DMS 273 (cell line): Measurements from ENCODE around the gene MISFA.
"Not testable (repeated sequence)": the region's sequence is repeated elsewhere in the genome, so short reads cannot be mapped to it uniquely, and the experiment has no call there.

ENCODE experiments used
- DNase-seq: peaks from one replicate; lab custom pipeline; 2025; ENCODE audit not compliant: unreplicated experiment; lab: John Stamatoyannopoulos, UW

Gene MISFA

DNA sequence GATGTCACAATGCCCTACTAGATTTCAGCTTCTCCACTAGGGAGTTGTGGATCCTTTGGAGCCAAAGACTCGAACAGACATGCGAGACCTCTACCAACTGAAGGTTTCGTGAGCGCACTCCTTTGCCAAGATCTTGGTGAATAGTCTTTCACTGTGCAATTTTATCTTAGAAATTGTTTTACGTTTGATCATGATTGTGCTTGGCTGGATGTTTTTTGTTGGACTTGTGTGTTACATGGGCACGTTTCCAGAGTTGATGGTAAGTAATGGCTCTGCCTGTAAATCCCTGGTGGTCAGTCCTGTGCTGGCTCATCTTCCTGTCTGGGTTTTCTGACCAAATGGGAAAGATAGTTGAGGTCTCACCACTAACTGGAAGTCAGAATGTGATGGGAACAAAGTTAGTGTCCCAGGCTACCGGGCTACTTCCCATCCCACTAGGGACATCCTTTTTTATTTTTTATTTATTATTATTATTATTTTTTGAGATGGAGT lies at the start of gene MISFA:
Gene MISFA, plus strand, starts transcription at position 51 of the 492 bp plus-strand sequence. Its CDS starts 140 bp downstream, at position 191.
- peak; percentile 21 for DNase-seq

DNA sequence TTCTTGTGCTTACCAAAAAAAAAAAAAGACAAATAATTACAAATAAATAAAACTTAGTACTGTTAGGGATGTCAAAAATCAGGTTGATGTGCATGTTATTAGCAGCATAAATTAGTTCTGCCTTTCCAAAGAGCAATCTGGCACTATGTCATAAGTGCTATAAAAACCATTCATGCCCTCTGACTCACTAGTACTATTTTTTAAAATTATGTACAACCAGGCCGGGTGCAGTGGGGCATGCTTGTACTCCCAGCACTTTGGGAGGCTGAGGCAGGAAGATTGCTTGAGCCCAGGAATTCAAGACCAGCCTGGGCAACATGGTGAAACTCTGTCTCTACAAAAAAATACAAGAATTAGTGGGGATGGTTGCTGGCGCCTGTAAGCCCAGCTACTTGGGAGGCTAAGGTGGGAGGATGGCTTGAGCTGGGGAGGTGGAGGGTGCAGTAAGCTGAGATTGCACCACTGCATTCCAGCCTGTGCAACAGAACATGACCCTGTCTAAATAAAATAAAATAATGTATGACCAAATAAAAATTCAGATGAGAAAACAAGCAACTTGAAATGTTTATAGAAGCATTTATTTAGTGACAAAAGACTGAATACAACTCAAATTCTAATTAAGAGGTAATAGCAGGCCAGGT lies 36.4 kb upstream of the MISFA start:
- DNase-seq, result no peak

DNA sequence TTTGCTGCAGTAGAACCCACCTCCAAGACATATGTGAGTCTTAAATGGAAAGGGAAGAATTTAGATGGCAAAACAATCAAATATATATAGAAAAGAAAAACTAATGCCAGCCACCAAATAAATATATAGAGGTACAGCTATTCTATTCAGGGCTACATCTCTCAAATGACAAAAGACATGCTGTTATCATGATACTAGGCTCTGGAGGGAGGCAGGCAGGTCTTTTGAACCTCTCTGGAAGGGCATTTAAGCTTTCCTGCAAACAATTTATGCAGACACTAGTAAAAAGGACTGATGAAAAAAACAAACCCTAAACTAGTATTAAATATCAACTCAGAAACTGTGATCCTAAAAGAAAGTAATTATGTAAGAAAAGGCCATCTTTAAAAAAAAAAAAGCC lies 35.4 kb upstream of the MISFA start:
- no peak for DNase-seq

DNA sequence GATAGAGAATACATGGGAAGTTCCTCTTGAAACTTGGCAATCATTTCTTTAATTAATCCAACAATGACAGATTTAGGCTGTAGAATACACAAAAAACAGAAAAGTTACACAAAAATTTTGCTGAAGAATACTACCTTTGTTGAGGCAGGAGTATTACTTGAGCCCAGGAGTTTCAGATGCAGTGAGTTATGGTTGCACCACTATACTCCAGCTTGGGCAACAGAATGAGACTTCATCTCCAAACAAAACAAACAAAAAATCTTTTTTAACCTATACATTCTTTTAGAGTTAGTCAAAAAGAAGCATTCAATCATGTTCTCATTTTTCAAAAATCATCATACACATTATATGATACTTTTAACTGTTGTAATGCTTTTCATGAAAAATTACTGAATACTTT lies 33.2 kb upstream of the MISFA start:
- no peak for DNase-seq

DNA sequence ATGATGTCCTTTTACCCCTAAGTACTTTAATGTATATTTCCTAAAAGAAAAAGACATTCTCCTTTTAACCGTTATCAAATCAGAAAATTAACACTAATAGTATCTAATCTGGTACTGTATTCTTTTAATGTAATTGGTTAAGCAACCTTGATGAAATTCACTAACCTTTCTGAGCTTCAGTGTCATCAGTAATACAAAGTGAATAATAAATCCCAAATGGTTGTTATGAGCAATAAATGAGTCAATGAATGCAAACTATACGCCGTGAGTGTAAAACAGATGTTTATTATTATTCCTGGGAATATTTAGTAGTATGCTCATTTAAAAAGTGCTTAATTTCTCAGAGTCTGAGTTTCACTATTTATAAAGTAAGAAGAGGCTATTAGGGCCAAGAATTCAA lies 32.5 kb upstream of the MISFA start:
- DNase-seq, result no peak

DNA sequence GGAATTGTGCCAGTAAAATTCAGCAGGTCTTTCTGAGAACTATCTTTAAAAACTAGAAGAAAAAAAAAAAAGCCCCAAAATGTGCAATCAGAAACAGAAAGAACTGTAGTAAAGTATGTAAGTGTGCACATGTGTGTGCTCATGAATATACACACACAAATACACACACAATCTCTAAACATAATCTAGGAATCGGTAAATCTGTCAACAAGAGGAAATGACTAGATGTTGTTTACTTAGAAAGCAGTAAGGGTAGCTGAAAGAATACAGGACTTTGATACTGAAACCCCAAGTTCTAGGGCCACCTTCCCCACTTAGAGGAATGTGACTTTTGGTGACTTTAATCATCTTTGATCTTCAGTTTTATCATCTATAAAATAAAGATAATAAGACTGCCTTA lies 24.2 kb upstream of the MISFA start:
- no peak for DNase-seq

DNA sequence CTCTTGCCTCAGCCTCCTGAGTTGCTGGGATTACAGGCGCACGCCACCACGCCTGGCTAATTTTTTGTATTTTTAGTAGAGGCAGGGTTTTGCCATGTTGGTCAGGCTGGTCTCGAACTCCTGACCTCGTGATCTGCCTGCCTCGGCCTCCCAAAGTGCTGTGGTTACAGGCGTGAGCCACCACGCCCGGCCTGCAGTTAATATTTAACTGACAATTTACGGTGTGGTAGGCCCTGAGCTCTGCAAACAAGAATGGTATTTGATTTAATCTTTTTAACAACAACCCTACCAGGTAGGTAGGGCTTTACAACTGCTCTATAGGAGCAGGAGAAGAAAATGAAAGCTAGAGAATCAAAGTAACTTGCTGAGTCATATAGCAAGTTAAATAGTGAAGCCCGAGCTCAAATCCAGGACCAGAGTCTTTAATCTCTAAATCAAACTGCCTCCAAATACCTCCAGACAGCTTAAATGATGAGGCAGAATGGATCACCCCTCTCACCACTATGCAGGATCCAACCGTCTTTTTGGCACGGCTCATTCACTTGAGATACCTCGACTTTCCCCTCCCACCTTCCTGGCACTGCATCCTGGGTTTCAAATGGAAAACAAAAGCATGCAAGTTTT lies 20.5 kb upstream of the MISFA start:
- no peak for DNase-seq

DNA sequence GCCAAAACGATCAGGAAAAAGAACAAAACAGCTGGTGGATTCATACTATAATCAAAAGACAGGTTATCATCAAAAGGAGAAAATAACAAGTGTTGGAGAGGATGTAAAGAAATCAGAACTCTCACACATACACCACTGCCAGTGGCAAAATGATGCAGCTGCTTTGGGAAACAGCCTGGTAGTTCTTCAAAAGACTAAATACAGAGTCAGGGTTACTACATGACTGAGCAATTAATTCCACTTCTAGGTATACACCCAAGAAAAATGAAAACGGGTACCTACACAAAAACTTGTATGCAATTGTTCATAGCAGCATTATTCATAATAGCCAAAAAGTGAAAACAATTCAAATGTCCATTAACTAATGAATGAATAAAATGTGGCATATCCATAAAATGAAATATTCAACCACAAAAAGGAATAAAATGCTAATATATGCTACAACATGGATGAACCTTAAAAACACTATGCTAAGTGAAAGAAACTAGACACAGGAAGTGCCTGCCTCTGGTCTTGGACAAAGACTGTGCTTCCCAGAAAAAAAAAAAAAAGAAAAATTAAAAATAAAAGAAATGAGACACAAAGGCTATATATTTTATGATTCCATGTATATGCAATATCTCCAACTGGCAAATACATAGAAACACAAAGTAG lies 19.3 kb upstream of the MISFA start:
- DNase-seq, result no peak

DNA sequence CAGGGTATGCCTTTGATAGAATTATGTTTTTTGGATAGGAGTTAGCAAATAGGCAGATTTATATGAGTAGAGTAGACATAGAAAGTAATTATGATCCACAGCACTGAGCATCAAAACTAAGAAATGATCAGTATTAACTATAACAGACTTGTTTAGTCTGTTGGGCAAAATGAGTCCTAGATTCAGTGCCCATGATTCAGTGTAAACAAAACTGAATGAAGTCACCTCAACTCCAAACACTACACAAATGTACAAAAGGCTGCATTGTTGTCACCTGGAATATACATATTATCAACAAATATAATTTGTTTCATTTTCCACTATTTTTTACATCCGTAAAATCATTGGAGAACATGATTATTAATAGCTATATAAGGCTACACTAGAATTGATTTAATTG lies 17.8 kb upstream of the MISFA start:
- DNase-seq, result no peak

DNA sequence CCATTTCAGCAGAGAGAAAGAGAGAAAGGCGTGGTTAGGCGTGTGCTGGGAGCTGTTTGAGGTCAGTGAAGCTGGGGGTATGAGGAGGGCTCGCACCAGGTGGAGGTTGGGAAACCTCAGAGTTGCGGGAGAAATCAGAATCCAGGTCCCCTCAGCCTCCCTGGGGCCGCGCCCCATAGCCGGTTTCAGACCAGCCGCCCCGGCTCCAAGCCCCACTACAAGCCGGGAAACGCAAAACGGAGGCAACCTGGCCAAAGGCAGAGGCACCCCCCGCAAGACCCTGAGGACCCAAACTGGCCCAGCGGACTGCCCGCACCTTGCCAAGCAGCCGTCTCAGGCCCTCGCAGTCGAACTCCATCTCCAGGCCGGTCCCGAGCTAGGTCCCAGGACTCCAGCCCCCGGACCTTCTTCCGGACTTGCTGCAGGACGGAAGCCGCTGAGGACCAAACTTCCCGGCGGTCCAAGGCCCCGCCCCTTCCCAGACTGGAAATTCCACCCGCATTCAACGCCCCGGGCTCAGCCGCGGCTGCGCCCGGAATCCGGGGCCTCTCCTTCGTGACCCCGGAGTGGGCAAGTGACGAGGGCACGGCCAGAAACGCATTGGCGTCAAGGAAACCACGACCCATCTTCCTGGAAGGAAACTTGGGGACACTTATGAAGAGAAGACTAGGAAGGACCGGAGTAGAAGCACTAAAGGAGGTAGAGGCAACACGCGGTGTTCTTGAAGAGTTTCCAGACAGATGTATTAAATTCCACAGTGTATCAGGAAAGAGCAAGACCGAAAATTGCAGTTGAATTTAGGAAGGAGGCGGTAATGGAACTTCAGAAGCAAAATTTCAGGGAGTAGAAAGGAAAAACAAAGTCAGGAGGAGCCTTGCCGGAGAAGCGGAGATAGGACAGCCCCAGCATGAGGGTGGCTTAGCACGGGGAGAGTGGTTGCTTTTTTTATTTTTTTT lies 11.0 kb upstream of the MISFA start, which contains the start of gene UEVLD:
Gene UEVLD, minus strand, starts transcription at position 438 of the 956 bp plus-strand sequence. Its CDS starts 80 bp downstream, at position 358.
- peak; percentile 89 for DNase-seq

DNA sequence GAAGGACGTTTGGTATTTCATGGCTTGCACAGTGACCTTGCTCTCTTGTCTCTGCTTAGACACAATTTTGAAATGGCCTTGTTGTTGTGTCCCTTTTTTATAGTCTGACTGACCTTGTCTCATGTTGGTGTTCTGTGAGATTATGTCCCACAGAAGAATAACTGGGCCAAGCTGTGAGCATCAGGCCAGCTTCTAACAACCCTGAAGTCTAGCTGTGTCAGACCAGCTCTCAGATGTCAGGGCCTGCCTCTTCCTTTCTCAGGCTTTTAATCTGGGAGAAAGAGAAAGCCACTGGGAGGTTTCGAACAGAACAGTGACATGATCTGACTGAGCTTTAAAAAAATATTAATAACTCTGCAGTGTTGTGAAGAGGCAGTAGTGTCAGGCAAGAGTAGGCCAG lies 9.0 kb upstream of the MISFA start:
- no peak for DNase-seq

DNA sequence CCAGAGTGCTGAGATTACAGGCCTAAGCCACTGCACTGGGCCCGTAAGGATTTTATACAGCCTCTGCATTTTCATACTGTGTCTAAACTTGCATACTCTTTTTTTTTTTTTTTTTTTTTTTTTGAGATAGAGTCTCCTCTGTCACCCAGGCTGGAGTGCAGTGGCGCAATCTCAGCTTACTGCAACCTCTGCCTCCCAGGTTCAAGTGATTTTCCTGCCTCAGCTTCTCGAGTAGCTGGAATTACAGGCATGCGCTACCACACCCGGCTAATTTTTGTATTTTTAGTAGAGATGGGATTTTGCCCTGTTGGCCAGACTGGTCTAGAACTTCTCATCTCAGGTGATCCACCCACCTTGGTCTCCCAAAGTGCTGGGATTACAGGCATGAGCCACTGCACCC lies 5.5 kb upstream of the MISFA start:
- DNase-seq, result not testable (repeated sequence)

DNA sequence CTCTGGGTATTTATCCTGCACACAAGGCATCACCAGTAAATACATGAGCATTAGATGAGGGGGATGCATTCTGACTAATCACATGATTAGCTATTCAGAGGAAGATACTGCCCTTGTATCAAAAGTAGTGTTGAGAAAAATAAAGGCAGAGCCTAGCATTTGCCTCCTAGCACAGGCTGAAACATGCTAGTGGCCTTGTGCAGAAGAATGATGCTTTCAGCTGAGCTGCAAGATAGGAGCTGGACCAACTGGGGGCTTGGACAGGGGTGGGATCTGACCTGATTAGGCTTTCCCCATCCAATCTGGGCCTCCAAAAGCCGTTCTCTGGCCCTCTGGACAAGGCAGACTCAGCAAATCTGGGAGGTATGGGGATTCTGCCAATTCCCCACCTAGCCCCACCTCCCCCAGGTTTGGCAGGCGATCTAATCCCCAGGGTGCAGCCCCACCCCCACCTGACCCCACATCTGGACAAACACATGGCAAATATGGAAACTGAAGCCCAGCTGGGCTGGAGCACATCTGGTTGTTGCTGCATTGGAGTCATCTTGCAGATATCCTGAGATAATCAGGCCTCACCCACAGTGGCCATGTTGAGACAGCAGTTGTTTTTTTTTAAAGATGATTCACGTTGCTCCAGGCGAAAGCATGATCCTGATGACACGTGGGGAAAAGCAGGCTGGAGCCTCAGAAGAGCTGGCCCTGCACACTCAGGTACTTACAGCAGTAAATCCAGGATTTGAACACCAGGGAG lies 4.4 kb upstream of the MISFA start:
- DNase-seq, result no peak

DNA sequence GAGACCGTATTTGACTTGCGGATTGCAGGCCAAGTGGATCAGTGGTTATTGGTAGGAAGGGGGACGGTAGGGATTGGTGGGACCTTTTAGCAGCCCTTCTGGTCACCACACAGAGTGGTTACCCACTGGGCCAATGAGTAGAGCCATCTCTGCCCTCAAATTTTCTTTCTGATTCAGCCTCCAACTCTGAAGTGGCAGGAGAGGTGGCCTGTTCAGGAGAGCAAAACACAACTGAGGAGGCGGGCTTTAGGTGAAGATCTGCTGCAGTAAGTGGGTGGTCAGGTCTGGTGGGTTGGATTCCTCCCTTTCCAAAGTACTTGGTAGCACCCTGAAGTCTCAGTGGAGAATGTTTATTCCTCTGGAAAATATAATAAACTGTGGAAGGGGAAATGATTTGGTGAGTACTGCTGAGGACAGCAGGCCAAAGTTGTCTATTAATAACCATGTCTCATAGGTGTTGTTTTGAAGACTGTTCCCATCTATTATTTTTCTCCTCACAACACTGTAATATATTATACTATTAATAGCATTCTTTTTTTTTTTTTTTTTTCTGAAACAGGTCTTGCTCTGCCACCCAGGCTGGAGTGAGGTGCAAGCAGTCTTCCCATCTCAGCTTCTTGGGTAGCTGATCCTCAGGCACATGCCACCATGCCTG lies 1.5 kb downstream of the MISFA start:
- no peak for DNase-seq

DNA sequence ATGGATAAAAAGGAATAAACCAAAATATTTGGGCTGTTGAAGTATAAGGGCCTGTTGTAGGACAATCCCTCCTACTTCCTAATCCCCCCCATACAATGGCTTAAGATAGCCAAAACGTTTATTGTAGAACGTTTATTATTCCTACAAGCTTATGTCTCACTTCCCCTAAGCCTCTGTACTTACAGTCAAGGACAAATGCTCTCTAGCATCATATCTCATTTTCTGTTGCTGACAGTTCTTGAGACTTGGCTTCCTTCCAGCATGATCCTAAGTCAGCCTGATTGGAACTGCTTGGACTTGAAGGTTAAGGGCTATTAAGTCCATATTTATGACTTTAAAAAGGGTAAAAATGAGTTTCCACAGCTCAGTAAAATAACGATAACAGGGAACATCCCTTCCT lies 8.8 kb downstream of the MISFA start:
- peak; percentile 4 for DNase-seq

DNA sequence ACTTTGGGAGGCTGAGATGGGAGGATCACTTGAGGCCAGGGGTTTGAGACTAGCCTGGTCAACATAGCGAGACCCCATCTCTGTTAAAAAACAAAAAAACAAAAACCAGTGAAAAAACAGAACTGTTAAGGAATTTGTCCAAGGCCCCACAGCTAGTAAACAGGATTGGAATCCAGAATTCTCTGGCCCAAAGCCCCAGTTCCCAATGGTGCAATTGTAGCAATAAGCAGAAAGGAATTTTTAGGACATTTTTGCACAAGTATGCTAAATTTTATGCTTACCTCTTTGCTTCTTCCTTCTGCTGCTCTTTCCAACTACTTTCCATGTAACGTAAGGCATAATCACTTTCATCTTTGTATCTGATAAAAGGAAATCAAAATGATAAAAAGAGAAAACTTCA lies 11.6 kb downstream of the MISFA start:
- DNase-seq, result no peak

DNA sequence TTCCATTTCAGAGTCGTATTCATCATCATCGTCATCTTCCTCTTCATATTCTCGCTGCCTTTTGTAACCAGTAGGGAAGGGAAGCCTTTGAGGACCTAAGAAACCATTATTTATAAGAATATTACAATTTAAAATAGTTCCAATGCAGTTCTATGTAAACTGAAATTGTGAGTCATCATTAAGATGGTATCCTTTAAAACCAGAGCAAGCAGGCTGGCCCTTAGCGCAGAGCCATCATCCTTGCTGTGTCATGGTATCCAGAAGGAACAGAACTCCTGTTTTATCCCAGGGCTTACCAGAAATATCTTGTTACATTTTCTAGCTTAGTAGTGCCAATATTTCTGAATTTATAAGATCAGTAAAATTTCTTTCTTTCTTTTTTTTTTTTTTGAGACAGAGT lies 12.8 kb downstream of the MISFA start:
- no peak for DNase-seq

DNA sequence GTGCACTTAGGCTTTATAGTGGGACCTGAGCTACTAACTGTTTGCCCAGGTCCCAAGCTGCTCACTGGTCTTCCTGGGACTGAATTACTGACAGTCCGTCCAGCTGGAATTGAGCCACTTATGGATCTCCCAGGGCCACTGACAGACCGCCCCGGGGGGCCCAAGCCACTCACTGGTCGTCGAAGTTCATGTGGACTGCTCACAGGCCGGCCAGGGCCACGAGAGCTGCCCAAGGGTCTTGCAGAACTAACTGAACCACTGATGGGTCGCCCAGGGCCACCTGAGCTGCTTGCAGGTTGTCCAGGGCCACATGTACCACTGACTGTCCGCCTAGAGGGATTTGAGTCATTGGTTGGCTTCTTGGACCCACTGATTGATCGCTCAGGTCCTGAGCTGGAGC lies 15.1 kb downstream of the MISFA start:
- DNase-seq, result no peak

DNA sequence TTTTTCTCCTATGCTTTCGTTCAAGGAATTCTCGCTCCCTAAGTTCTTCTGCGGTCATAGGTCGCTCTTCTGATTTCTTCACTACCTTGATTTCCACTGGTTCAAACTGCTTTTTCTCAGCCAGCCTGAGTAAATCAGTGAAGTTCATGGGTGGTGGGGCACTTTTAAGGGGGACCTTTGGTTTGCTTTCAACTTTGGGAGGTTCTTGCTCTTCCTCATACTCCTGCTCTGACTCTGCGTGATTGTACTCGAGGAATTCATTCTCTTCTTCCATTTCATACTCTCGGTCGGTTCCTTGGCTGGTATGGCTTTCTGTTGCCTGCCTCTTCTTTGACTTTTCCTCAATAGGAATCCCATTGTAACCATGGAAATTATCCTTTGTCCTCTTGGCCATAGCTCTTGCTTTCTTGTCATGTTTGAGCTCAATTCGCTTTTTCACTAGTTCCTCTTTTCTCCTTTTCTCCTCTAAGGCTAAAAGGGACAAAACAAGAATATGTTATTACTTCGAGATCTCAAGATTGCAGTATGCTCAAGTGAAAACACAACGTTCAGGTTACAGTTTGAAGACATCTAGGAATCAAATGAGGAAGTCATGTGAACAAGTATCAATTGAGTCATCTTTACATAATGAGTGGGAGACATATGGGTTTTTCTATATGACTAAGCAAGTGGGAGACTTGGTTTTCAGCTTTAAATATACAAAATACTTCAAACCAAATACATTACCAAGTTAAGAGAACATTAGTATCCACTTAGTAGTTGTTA lies 16.2 kb downstream of the MISFA start:
- no peak for DNase-seq
